Testis (tissue), 2 donors: ENCODE results near the gene GDF9.
A peak's percentile ranks its signal among the peaks of the same experiment; 100 is the strongest.

Experiments used
- POLR2A ChIP-seq: fragments of 450-650 bp; IDR thresholded peaks from one replicate; pipeline ENCODE4 v1.6.1; 2017; ENCODE audit warnings: antibody characterized with exemption, mild to moderate bottlenecking, moderate library complexity
- TF ChIP-seq, protein P1 (sequence below), 3 experiments: fragments of 450-650 bp in 2 of 3; fragments of 200-600 bp in 1 of 3; sonication (generic) in 1 of 3; IDR thresholded peaks; one replicate each; pipeline ENCODE4 v1.5.1; 2016 to 2019; ENCODE audit warnings: antibody characterized with exemption in 3 of 3, mild to moderate bottlenecking in 2 of 3, moderate library complexity in 1 of 3

DNA sequence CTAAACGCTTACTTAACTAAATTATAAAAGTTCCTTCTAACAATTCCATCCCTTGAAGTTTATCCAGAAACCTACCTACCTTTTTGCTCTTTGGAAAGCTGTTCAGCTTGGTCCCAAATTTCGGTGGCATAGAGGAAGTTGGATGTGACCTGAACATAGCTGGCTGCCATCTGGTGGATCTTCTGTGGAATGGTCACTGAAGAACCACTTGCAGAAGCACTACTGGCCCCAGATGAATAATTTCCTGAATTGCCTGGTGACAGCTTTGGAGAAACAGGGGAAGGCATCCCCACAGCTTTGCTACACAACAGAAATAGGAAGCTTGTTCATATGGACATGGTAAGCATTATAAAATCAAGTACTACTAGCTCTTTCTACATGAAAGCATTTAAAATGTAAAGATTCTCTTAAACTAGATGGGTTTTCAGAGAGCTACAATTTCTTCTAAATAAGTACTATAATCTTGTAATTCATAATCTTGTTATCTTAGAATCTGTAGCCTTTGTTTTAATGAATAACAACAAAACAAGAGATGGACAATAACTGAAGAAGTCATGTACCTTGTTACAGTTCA, 17.1 kb upstream of the GDF9 start:
- TF ChIP-seq, protein P1, sequence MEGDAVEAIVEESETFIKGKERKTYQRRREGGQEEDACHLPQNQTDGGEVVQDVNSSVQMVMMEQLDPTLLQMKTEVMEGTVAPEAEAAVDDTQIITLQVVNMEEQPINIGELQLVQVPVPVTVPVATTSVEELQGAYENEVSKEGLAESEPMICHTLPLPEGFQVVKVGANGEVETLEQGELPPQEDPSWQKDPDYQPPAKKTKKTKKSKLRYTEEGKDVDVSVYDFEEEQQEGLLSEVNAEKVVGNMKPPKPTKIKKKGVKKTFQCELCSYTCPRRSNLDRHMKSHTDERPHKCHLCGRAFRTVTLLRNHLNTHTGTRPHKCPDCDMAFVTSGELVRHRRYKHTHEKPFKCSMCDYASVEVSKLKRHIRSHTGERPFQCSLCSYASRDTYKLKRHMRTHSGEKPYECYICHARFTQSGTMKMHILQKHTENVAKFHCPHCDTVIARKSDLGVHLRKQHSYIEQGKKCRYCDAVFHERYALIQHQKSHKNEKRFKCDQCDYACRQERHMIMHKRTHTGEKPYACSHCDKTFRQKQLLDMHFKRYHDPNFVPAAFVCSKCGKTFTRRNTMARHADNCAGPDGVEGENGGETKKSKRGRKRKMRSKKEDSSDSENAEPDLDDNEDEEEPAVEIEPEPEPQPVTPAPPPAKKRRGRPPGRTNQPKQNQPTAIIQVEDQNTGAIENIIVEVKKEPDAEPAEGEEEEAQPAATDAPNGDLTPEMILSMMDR (IDR thresholded peaks at IDR 0.05) = peak in 2 of 3 experiments; percentile 52 to 53
- no peak for TF ChIP-seq POLR2A
